ENCODE data around the gene KCNJ15. TPM values are rescaled to one million over a fixed set of nuclear protein-coding genes. Genes with fewer than 3 reads are reported as not detected.
"Not testable (repeated sequence)": the region's sequence is repeated elsewhere in the genome, so short reads cannot be mapped to it uniquely, and the experiment has no call there.

KCNJ15 gene
- total and polyA plus RNA-seq, 2 donors, result 1.1 to 1.3 TPM

- Histone ChIP-seq H3K27me3 (ENCODE audit: control insufficient read depth in 2 of 2, insufficient read depth in 1 of 2, low read length in 1 of 2) (no peaks in the 10 kb centered on the region), H3K4me1 (ENCODE audit: control insufficient read depth in 2 of 2, insufficient read depth in 2 of 2, low read length in 2 of 2) (peaks cover 0 to 6% of the 10 kb centered on the region in 2 donors), H3K36me3 (ENCODE audit: control insufficient read depth in 2 of 2, insufficient read depth in 2 of 2, low read length in 1 of 2) (no peaks in the 10 kb centered on the region), H3K27ac (ENCODE audit: low read depth in 1 of 2, low read length in 1 of 2) (no peak overlapping the region), H3K9me3 (ENCODE audit: control insufficient read depth in 2 of 2, insufficient read depth in 1 of 2, low read length in 1 of 2) (no peaks in the 10 kb centered on the region), H3K4me3 (ENCODE audit: low read length in 2 of 2) (no peak overlapping the region)
- 79% methylated on average over 10 of the region's 10 CpGs for WGBS
- DNase-seq (ENCODE audit: low read depth in 6 of 9, low spot score in 9 of 9), result no peak
Observed at GRCh38 chr21:38241029-38241740, 15.6 kb upstream of the KCNJ15 start.

- no peak for DNase-seq (ENCODE audit: low read depth in 6 of 9, low spot score in 9 of 9)
- WGBS, result 92% methylated on average over 5 of the region's 5 CpGs
- Histone ChIP-seq H3K4me3 (ENCODE audit: low read length in 2 of 2) (no peak overlapping the region), H3K4me1 (ENCODE audit: control insufficient read depth in 2 of 2, insufficient read depth in 2 of 2, low read length in 2 of 2) (peaks cover 0 to 6% of the 10 kb centered on the region in 2 donors), H3K9me3 (ENCODE audit: control insufficient read depth in 2 of 2, insufficient read depth in 1 of 2, low read length in 1 of 2) (no peaks in the 10 kb centered on the region), H3K27me3 (ENCODE audit: control insufficient read depth in 2 of 2, insufficient read depth in 1 of 2, low read length in 1 of 2) (no peaks in the 10 kb centered on the region), H3K27ac (ENCODE audit: low read depth in 1 of 2, low read length in 1 of 2) (no peak overlapping the region), H3K36me3 (ENCODE audit: control insufficient read depth in 2 of 2, insufficient read depth in 2 of 2, low read length in 1 of 2) (no peaks in the 10 kb centered on the region)
Observed at GRCh38 chr21:38242061-38242460, 14.7 kb upstream of the KCNJ15 start.

GRCh38 chr21:38243732-38244406 lies 12.9 kb upstream of the KCNJ15 start:
- DNase-seq (ENCODE audit: low read depth in 6 of 9, low spot score in 9 of 9), result peak in 1 of 9 donors; percentile 23

GRCh38 chr21:38244407-38244787 lies 12.4 kb upstream of the KCNJ15 start:
- no peak overlapping the region for H3K4me3 ChIP-seq (ENCODE audit: low read length in 2 of 2)
- no peaks in the 10 kb centered on the region for H3K9me3 ChIP-seq (ENCODE audit: control insufficient read depth in 2 of 2, insufficient read depth in 1 of 2, low read length in 1 of 2)
- H3K27ac ChIP-seq (ENCODE audit: low read depth in 1 of 2, low read length in 1 of 2), result no peak overlapping the region
- no peaks in the 10 kb centered on the region for H3K27me3 ChIP-seq (ENCODE audit: control insufficient read depth in 2 of 2, insufficient read depth in 1 of 2, low read length in 1 of 2)
- no peak for DNase-seq (ENCODE audit: low read depth in 6 of 9, low spot score in 9 of 9)
- whole genome bisulfite sequencing, result 97% methylated on average over 2 of the region's 2 CpGs
- no peaks in the 10 kb centered on the region for H3K36me3 ChIP-seq (ENCODE audit: control insufficient read depth in 2 of 2, insufficient read depth in 2 of 2, low read length in 1 of 2)
- peaks cover 0 to 6% of the 10 kb centered on the region in 2 donors for H3K4me1 ChIP-seq (ENCODE audit: control insufficient read depth in 2 of 2, insufficient read depth in 2 of 2, low read length in 2 of 2)

More at GRCh38 chr21:38243732-38244406, 12.9 kb upstream of the KCNJ15 start:
- no peak overlapping the region for H3K27ac ChIP-seq (ENCODE audit: low read depth in 1 of 2, low read length in 1 of 2)
- H3K4me3 ChIP-seq (ENCODE audit: low read length in 2 of 2), result no peak overlapping the region
- 76% methylated on average over 7 of the region's 7 CpGs for WGBS
- H3K9me3 ChIP-seq (ENCODE audit: control insufficient read depth in 2 of 2, insufficient read depth in 1 of 2, low read length in 1 of 2), result no peaks in the 10 kb centered on the region
- peaks cover 0 to 6% of the 10 kb centered on the region in 2 donors for H3K4me1 ChIP-seq (ENCODE audit: control insufficient read depth in 2 of 2, insufficient read depth in 2 of 2, low read length in 2 of 2)
- no peaks in the 10 kb centered on the region for H3K36me3 ChIP-seq (ENCODE audit: control insufficient read depth in 2 of 2, insufficient read depth in 2 of 2, low read length in 1 of 2)
- no peaks in the 10 kb centered on the region for H3K27me3 ChIP-seq (ENCODE audit: control insufficient read depth in 2 of 2, insufficient read depth in 1 of 2, low read length in 1 of 2)

GRCh38 chr21:38244885-38245869 lies 11.6 kb upstream of the KCNJ15 start:
- Histone ChIP-seq H3K27ac (ENCODE audit: low read depth in 1 of 2, low read length in 1 of 2) (no peak overlapping the region), H3K27me3 (ENCODE audit: control insufficient read depth in 2 of 2, insufficient read depth in 1 of 2, low read length in 1 of 2) (no peaks in the 10 kb centered on the region), H3K4me3 (ENCODE audit: low read length in 2 of 2) (no peak overlapping the region), H3K4me1 (ENCODE audit: control insufficient read depth in 2 of 2, insufficient read depth in 2 of 2, low read length in 2 of 2) (peaks cover 0 to 6% of the 10 kb centered on the region in 2 donors), H3K9me3 (ENCODE audit: control insufficient read depth in 2 of 2, insufficient read depth in 1 of 2, low read length in 1 of 2) (no peaks in the 10 kb centered on the region), H3K36me3 (ENCODE audit: control insufficient read depth in 2 of 2, insufficient read depth in 2 of 2, low read length in 1 of 2) (no peaks in the 10 kb centered on the region)
- peak in 3 of 9 donors; percentile 8 to 64 (median 21) for DNase-seq (ENCODE audit: low read depth in 6 of 9, low spot score in 9 of 9)
- 47% methylated on average over 9 of the region's 9 CpGs for WGBS

GRCh38 chr21:38246511-38246910 lies 10.3 kb upstream of the KCNJ15 start:
- no peak for DNase-seq (ENCODE audit: low read depth in 6 of 9, low spot score in 9 of 9)
- Histone ChIP-seq H3K27me3 (ENCODE audit: control insufficient read depth in 2 of 2, insufficient read depth in 1 of 2, low read length in 1 of 2) (no peaks in the 10 kb centered on the region), H3K9me3 (ENCODE audit: control insufficient read depth in 2 of 2, insufficient read depth in 1 of 2, low read length in 1 of 2) (no peaks in the 10 kb centered on the region)

GRCh38 chr21:38247054-38247453 lies 9.7 kb upstream of the KCNJ15 start:
- H3K4me3 ChIP-seq (ENCODE audit: low read length in 2 of 2); H3K9me3 ChIP-seq (ENCODE audit: control insufficient read depth in 2 of 2, insufficient read depth in 1 of 2, low read length in 1 of 2); H3K27ac ChIP-seq (ENCODE audit: low read depth in 1 of 2, low read length in 1 of 2); H3K36me3 ChIP-seq (ENCODE audit: control insufficient read depth in 2 of 2, insufficient read depth in 2 of 2, low read length in 1 of 2); H3K4me1 ChIP-seq (ENCODE audit: control insufficient read depth in 2 of 2, insufficient read depth in 2 of 2, low read length in 2 of 2); DNase-seq (ENCODE audit: low read depth in 6 of 9, low spot score in 9 of 9); H3K27me3 ChIP-seq (ENCODE audit: control insufficient read depth in 2 of 2, insufficient read depth in 1 of 2, low read length in 1 of 2): not testable (repeated sequence)
- 92% methylated on average over 2 of the region's 2 CpGs for WGBS

More at GRCh38 chr21:38246511-38246910, 10.3 kb upstream of the KCNJ15 start:
- H3K4me3 ChIP-seq (ENCODE audit: low read length in 2 of 2), result no peak overlapping the region
- H3K36me3 ChIP-seq (ENCODE audit: control insufficient read depth in 2 of 2, insufficient read depth in 2 of 2, low read length in 1 of 2), result no peaks in the 10 kb centered on the region
- H3K4me1 ChIP-seq (ENCODE audit: control insufficient read depth in 2 of 2, insufficient read depth in 2 of 2, low read length in 2 of 2), result peaks cover 0 to 6% of the 10 kb centered on the region in 2 donors
- no peak overlapping the region for H3K27ac ChIP-seq (ENCODE audit: low read depth in 1 of 2, low read length in 1 of 2)

GRCh38 chr21:38247738-38248510 lies 8.9 kb upstream of the KCNJ15 start:
- H3K27ac ChIP-seq (ENCODE audit: low read depth in 1 of 2, low read length in 1 of 2), result no peak overlapping the region
- no peaks in the 10 kb centered on the region for H3K27me3 ChIP-seq (ENCODE audit: control insufficient read depth in 2 of 2, insufficient read depth in 1 of 2, low read length in 1 of 2)
- 97% methylated on average over 4 of the region's 4 CpGs for WGBS
- no peak for DNase-seq (ENCODE audit: low read depth in 6 of 9, low spot score in 9 of 9)
- H3K4me3 ChIP-seq (ENCODE audit: low read length in 2 of 2), result no peak overlapping the region
- H3K4me1 ChIP-seq (ENCODE audit: control insufficient read depth in 2 of 2, insufficient read depth in 2 of 2, low read length in 2 of 2), result peaks cover 0 to 6% of the 10 kb centered on the region in 2 donors
- H3K9me3 ChIP-seq (ENCODE audit: control insufficient read depth in 2 of 2, insufficient read depth in 1 of 2, low read length in 1 of 2), result no peaks in the 10 kb centered on the region
- H3K36me3 ChIP-seq (ENCODE audit: control insufficient read depth in 2 of 2, insufficient read depth in 2 of 2, low read length in 1 of 2), result no peaks in the 10 kb centered on the region

Data from thymus (tissue), 11 donors.